Karpas-422 (cell line): ENCODE measurements around the gene WWOX. TPM values are rescaled to one million over a fixed set of nuclear protein-coding genes. Genes with fewer than 3 reads are reported as not detected.
A peak's percentile ranks its signal among the peaks of the same experiment; 100 is the strongest.

Experiments
- DNase-seq: peaks from one replicate; pipeline ENCODE4 v3.0.0-alpha.2; 2015
- H2AFZ ChIP-seq: fragments of 200-600 bp; sonication (generic); 2 replicates; pipeline ENCODE4 v1.6.1; 2014; ENCODE audit warnings: antibody characterized with exemption, low read length, mixed read lengths
- H3K27ac ChIP-seq: fragments of 200-600 bp; sonication (generic); 2 replicates; pipeline ENCODE4 v1.5.1; 2014; ENCODE audit warnings: mild to moderate bottlenecking, low read length, moderate library complexity
- H3K27me3 ChIP-seq: fragments of 200-600 bp; sonication (generic); 2 replicates; pipeline ENCODE4 v1.6.1; 2014; ENCODE audit warnings: low read length, mixed read lengths
- H3K36me3 ChIP-seq: fragments of 200-600 bp; sonication (generic); 2 replicates; pipeline ENCODE4 v1.6.1; 2014; ENCODE audit warnings: low read length, mixed read lengths; ENCODE audit not compliant: insufficient read depth
- H3K4me1 ChIP-seq: fragments of 200-600 bp; sonication (generic); 2 replicates; pipeline ENCODE4 v1.6.1; 2014; ENCODE audit warnings: mild to moderate bottlenecking, low read length, mixed read lengths
- H3K4me2 ChIP-seq: fragments of 200-600 bp; sonication (generic); 2 replicates; pipeline ENCODE4 v1.6.1; 2014; ENCODE audit warnings: low read length, low read depth, mild to moderate bottlenecking; ENCODE audit not compliant: poor library complexity, severe bottlenecking
- H3K4me3 ChIP-seq: fragments of 200-600 bp; sonication (generic); 2 replicates; pipeline ENCODE4 v1.5.1; 2014; ENCODE audit warnings: mild to moderate bottlenecking, antibody characterized with exemption, low read length, mixed read lengths
- H3K79me2 ChIP-seq: fragments of 200-600 bp; sonication (generic); 2 replicates; pipeline ENCODE4 v1.6.1; 2014; ENCODE audit warnings: mild to moderate bottlenecking, low read length, mixed read lengths
- H3K9ac ChIP-seq: fragments of 200-600 bp; sonication (generic); 2 replicates; pipeline ENCODE4 v1.6.0; 2014; ENCODE audit warnings: low read length
- H3K9me2 ChIP-seq: fragments of 200-600 bp; sonication (generic), shearing (Covaris generic); replicated peaks from 2 replicates; pipeline ENCODE4 v1.6.0; 2014; ENCODE audit warnings: mild to moderate bottlenecking, low read length, moderate library complexity; ENCODE audit not compliant: insufficient read depth
- H3K9me3 ChIP-seq: fragments of 300-700, 200-600 bp; sonication (generic); 2 replicates; pipeline ENCODE4 v1.6.1; 2014; ENCODE audit warnings: low read length, mixed read lengths
- H4K20me1 ChIP-seq: fragments of 200-600 bp; sonication (generic); 2 replicates; pipeline ENCODE4 v1.6.1; 2014; ENCODE audit warnings: mild to moderate bottlenecking, antibody characterized with exemption, low read length, low read depth; ENCODE audit not compliant: insufficient read depth
- total RNA-seq: library from RNA; depleted of rRNA; stranded (reverse); fragments of >200 nt; shearing (Covaris generic); gene quantifications from 2 replicates; pipeline ENCODE4 v1.2.3, GENCODE V29; 2014; ENCODE audit warnings: low replicate concordance

Gene WWOX
- total RNA-seq, 1 experiment from 2014 or later: 66.2 TPM

GRCh38 chr16:78760611-78761010 lies 661.2 kb downstream of the WWOX start:
- Histone ChIP-seq H3K4me1 (no peaks in the 10 kb centered on the region), H3K4me2 (no peak overlapping the region), H3K79me2 (no peaks in the 10 kb centered on the region), H3K9ac (no peak overlapping the region), H3K27me3 (no peaks in the 10 kb centered on the region), H4K20me1 (no peaks in the 10 kb centered on the region), H3K36me3 (no peaks in the 10 kb centered on the region), H3K9me3 (peaks cover 8% of the 10 kb centered on the region; the same call in 1 of the 2 replicates), H2AFZ (no peak overlapping the region), H3K9me2 (no peaks in the 10 kb centered on the region), H3K27ac (no peak overlapping the region), H3K4me3 (no peak overlapping the region)
- DNase-seq: no peak

- Histone ChIP-seq H3K79me2 (no peaks in the 10 kb centered on the region), H3K4me3 (no peak overlapping the region), H3K27me3 (no peaks in the 10 kb centered on the region), H3K4me2 (no peak overlapping the region), H2AFZ (no peak overlapping the region), H3K9ac (no peak overlapping the region), H3K9me2 (no peaks in the 10 kb centered on the region), H3K27ac (no peak overlapping the region), H3K36me3 (no peaks in the 10 kb centered on the region), H3K9me3 (peaks cover 8% of the 10 kb centered on the region; the same call in 1 of the 2 replicates), H3K4me1 (no peaks in the 10 kb centered on the region), H4K20me1 (no peaks in the 10 kb centered on the region)
- DNase-seq: no peak
Observed at GRCh38 chr16:78761427-78761826, 662.0 kb downstream of the WWOX start.

GRCh38 chr16:78762222-78762621 lies 662.8 kb downstream of the WWOX start:
- Histone ChIP-seq H3K27me3 (no peaks in the 10 kb centered on the region), H3K4me1 (no peaks in the 10 kb centered on the region), H3K27ac (no peak overlapping the region), H3K36me3 (no peaks in the 10 kb centered on the region), H3K4me3 (no peak overlapping the region), H3K9me3 (peaks cover 8% of the 10 kb centered on the region; the same call in 1 of the 2 replicates), H3K9ac (no peak overlapping the region), H3K4me2 (no peak overlapping the region), H3K9me2 (no peaks in the 10 kb centered on the region), H2AFZ (no peak overlapping the region), H4K20me1 (no peaks in the 10 kb centered on the region), H3K79me2 (no peaks in the 10 kb centered on the region)
- no peak for DNase-seq

- H3K9me2 ChIP-seq: no peaks in the 10 kb centered on the region
- no peak overlapping the region for H3K4me3 ChIP-seq
- no peaks in the 10 kb centered on the region for H3K79me2 ChIP-seq
- DNase-seq: no peak
- H4K20me1 ChIP-seq: no peaks in the 10 kb centered on the region
- no peaks in the 10 kb centered on the region for H3K36me3 ChIP-seq
- no peaks in the 10 kb centered on the region for H3K4me1 ChIP-seq
- no peak overlapping the region for H3K4me2 ChIP-seq
- H2AFZ ChIP-seq: no peak overlapping the region
- peaks cover 9% of the 10 kb centered on the region; the same call in 1 of the 2 replicates for H3K9me3 ChIP-seq
- no peaks in the 10 kb centered on the region for H3K27me3 ChIP-seq
- H3K27ac ChIP-seq: no peak overlapping the region
- H3K9ac ChIP-seq: no peak overlapping the region
Observed at GRCh38 chr16:78763821-78764440, 664.5 kb downstream of the WWOX start.

- H3K4me3 ChIP-seq: no peak overlapping the region
- no peaks in the 10 kb centered on the region for H3K9me2 ChIP-seq
- no peaks in the 10 kb centered on the region for H3K4me1 ChIP-seq
- no peak overlapping the region for H3K27ac ChIP-seq
- H2AFZ ChIP-seq: no peak overlapping the region
- H3K79me2 ChIP-seq: no peaks in the 10 kb centered on the region
- no peak overlapping the region for H3K4me2 ChIP-seq
- H3K36me3 ChIP-seq: no peaks in the 10 kb centered on the region
- no peak for DNase-seq
- no peaks in the 10 kb centered on the region for H4K20me1 ChIP-seq
- no peak overlapping the region for H3K9ac ChIP-seq
- no peaks in the 10 kb centered on the region for H3K27me3 ChIP-seq
- H3K9me3 ChIP-seq: peaks cover 11% of the 10 kb centered on the region; the same call in 1 of the 2 replicates
Observed at GRCh38 chr16:78764478-78764877, 665.0 kb downstream of the WWOX start.

- no peaks in the 10 kb centered on the region for H4K20me1 ChIP-seq
- H3K36me3 ChIP-seq: no peaks in the 10 kb centered on the region
- H3K27me3 ChIP-seq: no peaks in the 10 kb centered on the region
- no peak overlapping the region for H3K27ac ChIP-seq
- no peaks in the 10 kb centered on the region for H3K4me1 ChIP-seq
- no peak overlapping the region for H3K4me2 ChIP-seq
- H3K4me3 ChIP-seq: no peak overlapping the region
- H2AFZ ChIP-seq: no peak overlapping the region
- no peaks in the 10 kb centered on the region for H3K79me2 ChIP-seq
- H3K9me2 ChIP-seq: no peaks in the 10 kb centered on the region
- no peak overlapping the region for H3K9ac ChIP-seq
- no peak for DNase-seq
- peaks cover 20% of the 10 kb centered on the region for H3K9me3 ChIP-seq
Observed at GRCh38 chr16:78768226-78768625, 668.8 kb downstream of the WWOX start.

- Histone ChIP-seq H3K9me3 (peaks cover 21% of the 10 kb centered on the region), H3K27ac (no peak overlapping the region), H4K20me1 (no peaks in the 10 kb centered on the region), H3K79me2 (no peaks in the 10 kb centered on the region), H3K4me1 (no peaks in the 10 kb centered on the region), H3K36me3 (no peaks in the 10 kb centered on the region), H3K9ac (no peak overlapping the region), H3K4me3 (no peak overlapping the region), H3K9me2 (no peaks in the 10 kb centered on the region), H3K27me3 (no peaks in the 10 kb centered on the region), H3K4me2 (no peak overlapping the region), H2AFZ (no peak overlapping the region)
- no peak for DNase-seq
Observed at GRCh38 chr16:78768718-78769117, 669.3 kb downstream of the WWOX start.

GRCh38 chr16:78770353-78771091 lies 671.1 kb downstream of the WWOX start:
- no peak overlapping the region for H3K4me2 ChIP-seq
- no peak overlapping the region for H3K9ac ChIP-seq
- H3K27ac ChIP-seq: no peak overlapping the region
- H3K4me3 ChIP-seq: no peak overlapping the region
- DNase-seq: peak; percentile 74
- no peaks in the 10 kb centered on the region for H3K79me2 ChIP-seq
- no peak overlapping the region for H2AFZ ChIP-seq
- H3K27me3 ChIP-seq: no peaks in the 10 kb centered on the region
- H3K9me2 ChIP-seq: no peaks in the 10 kb centered on the region
- no peaks in the 10 kb centered on the region for H3K4me1 ChIP-seq
- H3K9me3 ChIP-seq: peaks cover 13% of the 10 kb centered on the region
- no peaks in the 10 kb centered on the region for H3K36me3 ChIP-seq
- no peaks in the 10 kb centered on the region for H4K20me1 ChIP-seq
